ENCODE data around the gene GLMP.

DNA sequence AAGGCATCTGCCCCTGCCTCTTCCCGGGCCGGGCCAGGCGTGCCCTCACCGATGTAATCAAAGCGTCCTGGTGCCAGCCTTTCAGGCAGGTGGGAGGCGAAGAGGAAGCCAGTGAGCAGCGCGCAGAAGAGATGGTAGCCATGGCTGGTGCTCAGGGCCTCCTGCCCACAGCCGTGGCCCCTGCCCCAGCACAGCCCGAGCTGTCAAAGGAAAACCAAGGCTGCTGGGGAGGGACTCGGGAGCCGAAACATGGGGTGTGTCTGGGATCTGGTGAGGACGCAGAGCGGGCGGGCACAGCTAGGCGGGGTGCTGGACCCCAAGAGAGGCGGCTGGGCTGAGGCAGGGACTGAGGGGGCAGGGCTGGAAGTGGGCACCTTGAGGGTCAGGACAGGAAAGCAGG, 50.8 kb downstream of the GLMP start:
- no peak for TF ChIP-seq POLR2A (IDR thresholded peaks at IDR 0.05; ENCODE audit: low read depth, low read length)
- TF ChIP-seq, protein P1, sequence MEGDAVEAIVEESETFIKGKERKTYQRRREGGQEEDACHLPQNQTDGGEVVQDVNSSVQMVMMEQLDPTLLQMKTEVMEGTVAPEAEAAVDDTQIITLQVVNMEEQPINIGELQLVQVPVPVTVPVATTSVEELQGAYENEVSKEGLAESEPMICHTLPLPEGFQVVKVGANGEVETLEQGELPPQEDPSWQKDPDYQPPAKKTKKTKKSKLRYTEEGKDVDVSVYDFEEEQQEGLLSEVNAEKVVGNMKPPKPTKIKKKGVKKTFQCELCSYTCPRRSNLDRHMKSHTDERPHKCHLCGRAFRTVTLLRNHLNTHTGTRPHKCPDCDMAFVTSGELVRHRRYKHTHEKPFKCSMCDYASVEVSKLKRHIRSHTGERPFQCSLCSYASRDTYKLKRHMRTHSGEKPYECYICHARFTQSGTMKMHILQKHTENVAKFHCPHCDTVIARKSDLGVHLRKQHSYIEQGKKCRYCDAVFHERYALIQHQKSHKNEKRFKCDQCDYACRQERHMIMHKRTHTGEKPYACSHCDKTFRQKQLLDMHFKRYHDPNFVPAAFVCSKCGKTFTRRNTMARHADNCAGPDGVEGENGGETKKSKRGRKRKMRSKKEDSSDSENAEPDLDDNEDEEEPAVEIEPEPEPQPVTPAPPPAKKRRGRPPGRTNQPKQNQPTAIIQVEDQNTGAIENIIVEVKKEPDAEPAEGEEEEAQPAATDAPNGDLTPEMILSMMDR (IDR thresholded peaks at IDR 0.05; ENCODE audit: extremely low read depth in 1 of 2, insufficient read depth in 1 of 2, low read depth in 1 of 2, low read length in 2 of 2) = no peak
- TF ChIP-seq EZH2 (IDR thresholded peaks at IDR 0.05; ENCODE audit: borderline replicate concordance, low read depth, low read length, severe bottlenecking) = no peak
- TF ChIP-seq, protein P2, sequence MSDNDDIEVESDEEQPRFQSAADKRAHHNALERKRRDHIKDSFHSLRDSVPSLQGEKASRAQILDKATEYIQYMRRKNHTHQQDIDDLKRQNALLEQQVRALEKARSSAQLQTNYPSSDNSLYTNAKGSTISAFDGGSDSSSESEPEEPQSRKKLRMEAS (IDR thresholded peaks at IDR 0.05; ENCODE audit: insufficient read depth, insufficient read length) = no peak

Measured in endothelial cell of umbilical vein (primary cell).